Upper lobe of left lung (tissue), 6 donors: ENCODE measurements around the gene TMCC1. TPM values are rescaled to one million over a fixed set of nuclear protein-coding genes. Genes with fewer than 3 reads are reported as not detected.

Experiments
- ATAC-seq, 2 donors: fragments of 200-7000 bp; cut with Tn5 transposase; one replicate each; pipeline ENCODE4 v1.9.1; 2022; ENCODE audit warnings: mild to moderate bottlenecking in 2 of 2, moderate library complexity in 2 of 2; ENCODE audit not compliant: low FRiP score in 2 of 2
- DNase-seq, 2 donors: peaks; one replicate each; pipeline ENCODE4 v3.0.0-alpha.2; 2019 to 2020
- H3K27ac ChIP-seq, 4 donors: fragments of 200-600 bp; sonication (generic); one replicate each; pipeline ENCODE4 v1.5.1; 2016 to 2019
- H3K27me3 ChIP-seq, 4 donors: fragments of 200-600 bp; sonication (generic); one replicate each; pipeline ENCODE4 v1.5.1; 2017 to 2019
- H3K36me3 ChIP-seq, 4 donors: fragments of 200-600 bp; sonication (generic); one replicate each; pipeline ENCODE4 v1.5.1; 2016 to 2019
- H3K4me1 ChIP-seq, 4 donors: fragments of 200-600 bp; sonication (generic); one replicate each; pipeline ENCODE4 v1.5.1; 2018 to 2019
- H3K4me3 ChIP-seq, 4 donors: fragments of 200-600 bp; sonication (generic); one replicate each; pipeline ENCODE4 v1.5.1; 2017 to 2019; ENCODE audit warnings: mild to moderate bottlenecking in 2 of 4, moderate library complexity in 1 of 4
- H3K9me3 ChIP-seq, 4 donors: fragments of 200-600 bp; sonication (generic); one replicate each; pipeline ENCODE4 v1.5.1; 2018 to 2019
- CTCF ChIP-seq, 6 experiments: fragments of 450-650 bp in 4 of 6; fragments of 200-600 bp in 2 of 6; sonication (generic) in 2 of 6; IDR thresholded peaks; one replicate each; pipeline ENCODE4 v1.5.1; 2016 to 2019; ENCODE audit warnings: antibody characterized with exemption in 6 of 6
- EP300 ChIP-seq, 4 donors: sonication (generic); formaldehyde crosslinking; IDR thresholded peaks; one replicate each; pipeline ENCODE4 v1.5.1; 2017; ENCODE audit warnings: antibody characterized with exemption in 4 of 4, control low read depth in 2 of 4
- POLR2A ChIP-seq, 4 donors: fragments of 450-650 bp; IDR thresholded peaks; one replicate each; pipeline ENCODE4 v1.5.1; 2016 to 2017; ENCODE audit warnings: antibody characterized with exemption in 4 of 4, mild to moderate bottlenecking in 2 of 4
- POLR2AphosphoS5 ChIP-seq, 2 donors: sonication (generic); formaldehyde crosslinking; IDR thresholded peaks; one replicate each; pipeline ENCODE4 v1.5.1; 2017; ENCODE audit warnings: antibody characterized with exemption in 2 of 2
- WGBS, 2 donors: methylation state at CpG; one replicate each; pipeline ENCODE4 v1.1.5; 2017 to 2018; 5-methylcytosine and 5-hydroxymethylcytosine counted together
- total RNA-seq, 6 donors: library from RNA; depleted of rRNA in 4 of 6; stranded (reverse); fragments of >200 nt in 4 of 6; gene quantifications; one replicate each; pipeline versions ENCODE4 v1.1.0 to v1.2.1, GENCODE V29; 2016 to 2021
- donor health status: DM: no; HTN: no; CAD: no; lungs with moderate emphysema.
- donor health status: DM: no; HTN: yes; CAD: no; lungs with severe emphysema.

Gene TMCC1
- total RNA-seq, 6 donors from 2014 or later: 16.9 to 39.2 (median 27.9) TPM

GRCh38 chr3:129695230-129695629 lies 198.3 kb downstream of the TMCC1 start:
- Histone ChIP-seq H3K36me3 (no peaks in the 10 kb centered on the region), H3K27ac (no peak overlapping the region), H3K27me3 (no peaks in the 10 kb centered on the region), H3K4me1 (no peaks in the 10 kb centered on the region), H3K9me3 (no peaks in the 10 kb centered on the region), H3K4me3 (no peak overlapping the region)
- peak in 1 of 2 donors; percentile 77 for ATAC-seq
- 83 to 96% methylated on average over 2 of the region's 2 CpGs for WGBS, 2 donors
- TF ChIP-seq POLR2AphosphoS5 (IDR thresholded peaks at IDR 0.05): no peak
- no peak for TF ChIP-seq CTCF (IDR thresholded peaks at IDR 0.05)
- TF ChIP-seq EP300 (IDR thresholded peaks at IDR 0.05): no peak
- no peak for TF ChIP-seq POLR2A (IDR thresholded peaks at IDR 0.05)
- DNase-seq: no peak

- Histone ChIP-seq H3K27me3 (no peaks in the 10 kb centered on the region), H3K9me3 (no peaks in the 10 kb centered on the region), H3K36me3 (no peaks in the 10 kb centered on the region), H3K4me1 (no peaks in the 10 kb centered on the region), H3K4me3 (no peak overlapping the region), H3K27ac (no peak overlapping the region)
- TF ChIP-seq EP300 (IDR thresholded peaks at IDR 0.05) (no peak), CTCF (IDR thresholded peaks at IDR 0.05) (no peak), POLR2A (IDR thresholded peaks at IDR 0.05) (no peak), POLR2AphosphoS5 (IDR thresholded peaks at IDR 0.05) (no peak)
- 86 to 91% methylated on average over 5 of the region's 5 CpGs for WGBS, 2 donors
- ATAC-seq: no peak
- no peak for DNase-seq
These were observed 199.3 kb downstream of the TMCC1 start for GRCh38 chr3:129694228-129694627.

DNA sequence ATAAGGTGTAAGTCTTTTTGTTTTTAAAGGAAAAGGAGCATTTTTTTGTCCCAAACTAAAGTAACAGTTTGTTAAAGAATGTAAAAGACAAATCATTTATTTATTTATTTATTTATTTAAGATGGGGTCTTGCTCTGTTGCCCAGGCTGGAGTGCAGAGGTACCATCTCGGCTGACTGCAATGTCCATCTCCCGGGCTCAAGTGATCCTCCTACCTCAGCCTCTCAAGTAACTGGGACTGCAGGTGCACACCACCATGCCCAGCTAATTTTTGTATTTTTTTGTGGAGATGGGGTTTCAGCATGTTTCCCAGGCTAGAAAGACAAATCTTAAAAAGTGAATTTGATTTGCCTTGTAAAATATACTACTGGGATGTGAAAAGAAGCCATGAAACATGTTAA lies 200.8 kb downstream of the TMCC1 start:
- no peaks in the 10 kb centered on the region for H3K36me3 ChIP-seq
- no peaks in the 10 kb centered on the region for H3K27me3 ChIP-seq
- ATAC-seq (no peak), DNase-seq (no peak)
- H3K9me3 ChIP-seq: no peaks in the 10 kb centered on the region
- no peak for TF ChIP-seq CTCF (IDR thresholded peaks at IDR 0.05)
- no peak for TF ChIP-seq EP300 (IDR thresholded peaks at IDR 0.05)
- no peak for TF ChIP-seq POLR2A (IDR thresholded peaks at IDR 0.05)
- TF ChIP-seq POLR2AphosphoS5 (IDR thresholded peaks at IDR 0.05): no peak
- peaks cover 0 to 11% (median 4%) of the 10 kb centered on the region in 4 donors for H3K4me1 ChIP-seq
- 95 to 98% methylated on average over 2 of the region's 2 CpGs for WGBS, 2 donors
- H3K4me3 ChIP-seq: no peak overlapping the region
- no peak overlapping the region for H3K27ac ChIP-seq

DNA sequence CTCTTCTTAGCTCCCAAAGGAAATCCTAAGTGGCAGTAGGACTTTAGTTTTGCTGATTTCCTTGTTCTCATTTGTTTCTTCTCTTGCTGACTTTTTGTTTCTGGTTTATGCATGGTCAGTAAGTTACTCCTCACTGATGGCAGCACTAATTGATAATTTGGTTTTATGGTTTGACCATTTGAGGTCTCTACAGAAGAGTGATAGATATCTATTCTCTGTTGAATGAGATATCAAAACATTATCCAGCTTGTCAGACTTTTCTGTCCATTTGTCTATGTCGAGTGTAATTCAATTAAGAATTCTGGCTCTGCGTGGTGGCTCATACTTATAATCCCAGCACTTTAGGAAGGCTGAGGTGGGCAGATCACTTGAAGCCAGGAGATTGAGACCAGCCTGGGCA lies 202.5 kb downstream of the TMCC1 start:
- 95 to 98% methylated on average over 2 of the region's 2 CpGs for WGBS, 2 donors
- Histone ChIP-seq H3K36me3 (no peaks in the 10 kb centered on the region), H3K27ac (no peak overlapping the region), H3K4me1 (peaks cover 4 to 16% (median 8%) of the 10 kb centered on the region in 4 donors), H3K27me3 (no peaks in the 10 kb centered on the region), H3K4me3 (no peak overlapping the region), H3K9me3 (no peaks in the 10 kb centered on the region)
- ATAC-seq (no peak), DNase-seq (no peak)
- TF ChIP-seq POLR2AphosphoS5 (IDR thresholded peaks at IDR 0.05): no peak
- TF ChIP-seq EP300 (IDR thresholded peaks at IDR 0.05): no peak

- Histone ChIP-seq H3K27ac (no peak overlapping the region), H3K27me3 (no peaks in the 10 kb centered on the region), H3K36me3 (no peaks in the 10 kb centered on the region), H3K4me1 (peaks cover 4 to 16% (median 8%) of the 10 kb centered on the region in 4 donors), H3K9me3 (no peaks in the 10 kb centered on the region), H3K4me3 (no peak overlapping the region)
- ATAC-seq (peak in 1 of 2 donors; percentile 71), DNase-seq (peak in 1 of 2 donors; percentile 52)
- TF ChIP-seq POLR2AphosphoS5 (IDR thresholded peaks at IDR 0.05): no peak
- no peak for TF ChIP-seq POLR2A (IDR thresholded peaks at IDR 0.05)
- TF ChIP-seq CTCF (IDR thresholded peaks at IDR 0.05): no peak
- no peak for TF ChIP-seq EP300 (IDR thresholded peaks at IDR 0.05)
These were observed 203.1 kb downstream of the TMCC1 start for GRCh38 chr3:129690406-129690805.
